Endothelial cell of umbilical vein (primary cell): Measurements from ENCODE around the gene VCAN.

Experiments used
- CTCF ChIP-seq, 2 donors: IDR thresholded peaks; 1 replicate in 1 of 2; 2 replicates in 1 of 2; pipeline ENCODE4 v1.5.1; 2011; ENCODE audit warnings: low read length in 2 of 2, mild to moderate bottlenecking in 2 of 2, moderate library complexity in 2 of 2, control low read depth in 1 of 2, inconsistent platforms in 1 of 2, low read depth in 1 of 2; ENCODE audit not compliant: insufficient read depth in 1 of 2; ENCODE audit errors: extremely low read depth in 1 of 2
- EZH2 ChIP-seq: IDR thresholded peaks from 2 replicates; pipeline ENCODE4 v1.6.1; 2012; ENCODE audit warnings: borderline replicate concordance, low read depth, mild to moderate bottlenecking, moderate library complexity, low read length, inconsistent platforms; ENCODE audit not compliant: severe bottlenecking
- POLR2A ChIP-seq: IDR thresholded peaks from 2 replicates; pipeline ENCODE4 v1.6.1; 2012; ENCODE audit warnings: low read depth, mild to moderate bottlenecking, control low read depth, low read length
- POLR2AphosphoS5 ChIP-seq: IDR thresholded peaks from 2 replicates; pipeline ENCODE4 v1.6.1; 2012; ENCODE audit warnings: low read depth, mild to moderate bottlenecking, control low read depth, low read length, moderate library complexity; ENCODE audit not compliant: insufficient read depth

DNA sequence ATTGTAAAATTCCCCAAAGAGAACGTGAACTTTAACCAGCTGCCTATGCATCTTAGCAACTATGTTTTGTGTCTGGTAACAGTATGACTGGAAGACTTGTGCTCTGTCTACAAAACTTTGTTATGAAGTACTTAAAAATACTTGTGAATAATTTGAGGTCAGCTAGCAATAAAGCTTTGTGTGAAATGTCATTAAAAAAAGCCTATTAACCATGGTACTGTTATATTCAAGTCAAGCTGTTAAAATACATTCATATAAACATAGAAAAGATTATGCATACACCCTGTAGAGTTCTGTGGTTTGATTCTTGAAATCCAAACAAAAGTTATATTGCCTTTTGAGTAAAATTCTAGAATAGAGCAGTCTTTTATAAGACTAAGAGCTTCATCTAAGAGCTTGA, 60.1 kb downstream of the VCAN start:
- TF ChIP-seq CTCF (IDR thresholded peaks at IDR 0.05; ENCODE audit: extremely low read depth in 1 of 2, insufficient read depth in 1 of 2, low read depth in 1 of 2, low read length in 2 of 2) (no peak), EZH2 (no peak), POLR2AphosphoS5 (no peak), POLR2A (no peak)
